Measurements from ENCODE around the gene PCDHB16.
"Not testable (repeated sequence)": the region's sequence is repeated elsewhere in the genome, so short reads cannot be mapped to it uniquely, and the experiment has no call there.

PCDHB16 gene

GRCh38 chr5:141213656-141214339 lies 31.6 kb downstream of the PCDHB16 start, which contains the start of gene PCDHB13:
TSS of gene PCDHB13 (plus strand) at chr5:141213919. CDS start at chr5:141214124, 205 bp downstream.
- H3K27ac ChIP-seq (ENCODE audit: low read length); H3K4me1 ChIP-seq (ENCODE audit: low read length); H3K27me3 ChIP-seq (ENCODE audit: low read depth, low read length); H3K9me3 ChIP-seq (ENCODE audit: insufficient read depth, low read length); H3K4me2 ChIP-seq (ENCODE audit: low read length); H3K9ac ChIP-seq (ENCODE audit: low read length); H3K36me3 ChIP-seq (replicated peaks; ENCODE audit: low read depth, low read length); H3K79me2 ChIP-seq (ENCODE audit: low read length); H3K4me3 ChIP-seq (ENCODE audit: low read length); H2AFZ ChIP-seq (ENCODE audit: low read depth, low read length); H4K20me1 ChIP-seq (ENCODE audit: insufficient read depth, low read length): not testable (repeated sequence)

GRCh38 chr5:141214583-141214982 lies 32.4 kb downstream of the PCDHB16 start:
- not testable (repeated sequence) for H3K27me3 ChIP-seq (ENCODE audit: low read depth, low read length); H3K36me3 ChIP-seq (replicated peaks; ENCODE audit: low read depth, low read length); H3K27ac ChIP-seq (ENCODE audit: low read length); H2AFZ ChIP-seq (ENCODE audit: low read depth, low read length); H3K4me3 ChIP-seq (ENCODE audit: low read length); H3K9me3 ChIP-seq (ENCODE audit: insufficient read depth, low read length); H3K9ac ChIP-seq (ENCODE audit: low read length); H3K79me2 ChIP-seq (ENCODE audit: low read length); H3K4me1 ChIP-seq (ENCODE audit: low read length); H4K20me1 ChIP-seq (ENCODE audit: insufficient read depth, low read length); H3K4me2 ChIP-seq (ENCODE audit: low read length)

DNA sequence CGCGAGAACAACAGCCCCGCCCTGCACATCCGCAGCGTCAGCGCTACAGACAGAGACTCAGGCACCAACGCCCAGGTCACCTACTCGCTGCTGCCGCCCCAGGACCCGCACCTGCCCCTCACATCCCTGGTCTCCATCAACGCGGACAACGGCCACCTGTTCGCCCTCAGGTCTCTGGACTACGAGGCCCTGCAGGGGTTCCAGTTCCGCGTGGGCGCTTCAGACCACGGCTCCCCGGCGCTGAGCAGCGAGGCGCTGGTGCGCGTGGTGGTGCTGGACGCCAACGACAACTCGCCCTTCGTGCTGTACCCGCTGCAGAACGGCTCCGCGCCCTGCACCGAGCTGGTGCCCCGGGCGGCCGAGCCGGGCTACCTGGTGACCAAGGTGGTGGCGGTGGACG lies 33.3 kb downstream of the PCDHB16 start:
- H3K4me3 ChIP-seq (ENCODE audit: low read length); H3K79me2 ChIP-seq (ENCODE audit: low read length); H3K27ac ChIP-seq (ENCODE audit: low read length); H3K27me3 ChIP-seq (ENCODE audit: low read depth, low read length); H3K4me2 ChIP-seq (ENCODE audit: low read length); H3K9ac ChIP-seq (ENCODE audit: low read length); H3K9me3 ChIP-seq (ENCODE audit: insufficient read depth, low read length); H3K36me3 ChIP-seq (replicated peaks; ENCODE audit: low read depth, low read length); H3K4me1 ChIP-seq (ENCODE audit: low read length); H2AFZ ChIP-seq (ENCODE audit: low read depth, low read length); H4K20me1 ChIP-seq (ENCODE audit: insufficient read depth, low read length): not testable (repeated sequence)

DNA sequence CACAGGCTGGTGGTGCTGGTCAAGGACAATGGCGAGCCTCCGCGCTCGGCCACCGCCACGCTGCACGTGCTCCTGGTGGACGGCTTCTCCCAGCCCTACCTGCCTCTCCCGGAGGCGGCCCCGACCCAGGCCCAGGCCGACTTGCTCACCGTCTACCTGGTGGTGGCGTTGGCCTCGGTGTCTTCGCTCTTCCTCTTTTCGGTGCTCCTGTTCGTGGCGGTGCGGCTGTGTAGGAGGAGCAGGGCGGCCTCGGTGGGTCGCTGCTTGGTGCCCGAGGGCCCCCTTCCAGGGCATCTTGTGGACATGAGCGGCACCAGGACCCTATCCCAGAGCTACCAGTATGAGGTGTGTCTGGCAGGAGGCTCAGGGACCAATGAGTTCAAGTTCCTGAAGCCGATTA lies 33.8 kb downstream of the PCDHB16 start:
- H3K27me3 ChIP-seq (ENCODE audit: low read depth, low read length); H3K36me3 ChIP-seq (replicated peaks; ENCODE audit: low read depth, low read length); H4K20me1 ChIP-seq (ENCODE audit: insufficient read depth, low read length); H3K79me2 ChIP-seq (ENCODE audit: low read length); H3K27ac ChIP-seq (ENCODE audit: low read length); H2AFZ ChIP-seq (ENCODE audit: low read depth, low read length); H3K4me2 ChIP-seq (ENCODE audit: low read length); H3K4me1 ChIP-seq (ENCODE audit: low read length); H3K4me3 ChIP-seq (ENCODE audit: low read length); H3K9ac ChIP-seq (ENCODE audit: low read length); H3K9me3 ChIP-seq (ENCODE audit: insufficient read depth, low read length): not testable (repeated sequence)

GRCh38 chr5:141223112-141223783 lies 41.1 kb downstream of the PCDHB16 start, which contains the start of gene PCDHB14:
TSS of gene PCDHB14 (plus strand) at chr5:141223343. CDS start at chr5:141223506, 163 bp downstream.
- Histone ChIP-seq H3K4me1 (ENCODE audit: low read length) (0 out of 2 replicates have a peak, but pooled peaks cover 5% of the 10 kb centered on the region), H2AFZ (ENCODE audit: low read depth, low read length) (peak within 1 kb of the TSS; percentile 74; the same call in 1 of the 2 replicates), H3K79me2 (ENCODE audit: low read length) (no peaks in the 10 kb centered on the region), H4K20me1 (ENCODE audit: insufficient read depth, low read length) (no peaks in the 10 kb centered on the region), H3K9me3 (ENCODE audit: insufficient read depth, low read length) (no peaks in the 10 kb centered on the region), H3K4me3 (ENCODE audit: low read length) (peak within 1 kb of the TSS; percentile 71), H3K4me2 (ENCODE audit: low read length) (peak within 1 kb of the TSS; percentile 73), H3K36me3 (replicated peaks; ENCODE audit: low read depth, low read length) (no peaks in the 10 kb centered on the region), H3K27ac (ENCODE audit: low read length) (no peak within 1 kb of the TSS), H3K9ac (ENCODE audit: low read length) (no peak within 1 kb of the TSS), H3K27me3 (ENCODE audit: low read depth, low read length) (no peaks in the 10 kb centered on the region)
- TF ChIP-seq CTCF (IDR thresholded peaks at IDR 0.05; ENCODE audit: low read depth, low read length) (peak; percentile 52), EZH2phosphoT487 (IDR thresholded peaks at IDR 0.05; ENCODE audit: low read depth) (no peak)

GRCh38 chr5:141224844-141225243 lies 42.7 kb downstream of the PCDHB16 start:
- not testable (repeated sequence) for H3K9me3 ChIP-seq (ENCODE audit: insufficient read depth, low read length); H3K9ac ChIP-seq (ENCODE audit: low read length); H3K4me3 ChIP-seq (ENCODE audit: low read length); H3K79me2 ChIP-seq (ENCODE audit: low read length); H3K36me3 ChIP-seq (replicated peaks; ENCODE audit: low read depth, low read length); H4K20me1 ChIP-seq (ENCODE audit: insufficient read depth, low read length); H3K4me2 ChIP-seq (ENCODE audit: low read length); H3K27ac ChIP-seq (ENCODE audit: low read length); H3K4me1 ChIP-seq (ENCODE audit: low read length); H2AFZ ChIP-seq (ENCODE audit: low read depth, low read length); H3K27me3 ChIP-seq (ENCODE audit: low read depth, low read length)

DNA sequence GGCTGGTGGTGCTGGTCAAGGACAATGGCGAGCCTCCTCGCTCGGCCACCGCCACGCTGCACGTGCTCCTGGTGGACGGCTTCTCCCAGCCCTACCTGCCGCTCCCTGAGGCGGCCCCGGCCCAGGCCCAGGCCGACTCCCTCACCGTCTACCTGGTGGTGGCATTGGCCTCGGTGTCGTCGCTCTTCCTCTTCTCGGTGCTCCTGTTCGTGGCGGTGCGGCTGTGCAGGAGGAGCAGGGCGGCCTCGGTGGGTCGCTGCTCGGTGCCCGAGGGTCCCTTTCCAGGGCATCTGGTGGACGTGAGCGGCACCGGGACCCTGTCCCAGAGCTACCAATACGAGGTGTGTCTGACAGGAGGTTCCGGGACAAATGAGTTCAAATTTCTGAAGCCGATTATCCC lies 43.2 kb downstream of the PCDHB16 start:
- not testable (repeated sequence) for H3K79me2 ChIP-seq (ENCODE audit: low read length); H3K36me3 ChIP-seq (replicated peaks; ENCODE audit: low read depth, low read length); H4K20me1 ChIP-seq (ENCODE audit: insufficient read depth, low read length); H3K4me1 ChIP-seq (ENCODE audit: low read length); H3K27me3 ChIP-seq (ENCODE audit: low read depth, low read length); H3K9ac ChIP-seq (ENCODE audit: low read length); H3K27ac ChIP-seq (ENCODE audit: low read length); H3K4me3 ChIP-seq (ENCODE audit: low read length); H3K4me2 ChIP-seq (ENCODE audit: low read length); H2AFZ ChIP-seq (ENCODE audit: low read depth, low read length); H3K9me3 ChIP-seq (ENCODE audit: insufficient read depth, low read length)

All from OCI-LY3 (cell line).